Fibroblast of peridontal ligament (primary cell): ENCODE measurements around the gene RASSF5.

Experiments
- DNase-seq: peaks from one replicate; pipeline ENCODE4 v3.0.0-alpha.2; 2010; ENCODE audit errors: extremely low read depth

RASSF5 gene

DNA sequence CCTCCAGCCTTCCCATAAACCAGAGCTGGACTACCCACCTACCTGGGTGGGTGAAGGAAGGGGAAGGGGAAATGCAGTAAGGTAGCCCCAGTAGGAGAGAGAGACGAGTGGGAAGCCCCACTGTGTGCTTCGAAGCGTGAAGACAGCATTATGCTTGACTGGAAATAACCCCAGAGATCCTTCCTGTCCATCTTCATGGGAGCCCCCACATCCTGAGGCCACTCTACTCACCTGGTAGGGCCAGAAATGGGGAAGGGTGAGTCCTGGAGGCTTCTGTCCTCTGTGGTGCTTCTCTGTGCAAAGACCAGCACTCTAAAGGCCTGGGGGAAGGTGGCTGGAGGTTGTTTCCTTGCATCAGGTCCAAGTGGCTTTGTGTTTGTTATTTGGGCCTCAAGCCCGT is 10.0 kb upstream of the RASSF5 start:
- no peak for DNase-seq

DNA sequence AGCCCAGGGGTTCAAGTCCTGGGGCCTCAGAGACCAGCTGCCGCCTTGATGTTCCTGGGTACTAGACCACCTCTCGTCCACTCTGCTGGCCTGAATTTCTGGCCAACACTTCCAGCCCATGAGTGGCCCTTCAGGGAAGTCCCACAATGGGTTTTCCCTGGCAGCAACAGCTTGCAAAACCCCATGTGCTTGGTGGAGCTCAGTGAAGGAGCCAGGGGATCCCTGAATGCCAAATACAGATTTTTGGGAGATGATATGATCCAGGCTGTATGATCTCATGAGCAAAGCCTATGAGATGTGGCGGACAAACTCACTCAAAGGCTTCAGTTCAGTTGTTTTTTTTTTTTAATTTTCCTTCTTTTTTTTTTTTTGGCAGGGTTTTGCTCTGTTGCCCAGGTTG is 9.6 kb upstream of the RASSF5 start:
- DNase-seq: peak; percentile 55

DNA sequence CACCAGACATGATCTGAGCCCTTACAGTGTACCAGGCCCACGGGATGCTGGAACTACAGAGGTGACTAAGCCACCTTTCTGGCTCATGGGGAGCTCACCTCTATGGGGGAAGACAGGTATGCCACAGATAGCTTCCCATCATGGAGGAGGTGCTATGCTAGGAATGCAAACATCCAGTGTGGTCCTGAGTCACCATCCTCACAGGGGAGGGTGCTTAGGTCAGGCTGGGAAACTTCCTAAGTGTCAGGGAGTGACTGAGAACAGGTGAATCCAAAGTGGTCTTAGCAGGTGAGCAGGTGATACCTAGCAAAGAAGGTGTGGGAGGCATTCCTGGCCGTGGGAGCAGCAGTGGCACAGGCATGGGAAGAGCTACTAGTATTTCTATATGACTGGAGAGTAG is 8.6 kb upstream of the RASSF5 start:
- DNase-seq: no peak

DNA sequence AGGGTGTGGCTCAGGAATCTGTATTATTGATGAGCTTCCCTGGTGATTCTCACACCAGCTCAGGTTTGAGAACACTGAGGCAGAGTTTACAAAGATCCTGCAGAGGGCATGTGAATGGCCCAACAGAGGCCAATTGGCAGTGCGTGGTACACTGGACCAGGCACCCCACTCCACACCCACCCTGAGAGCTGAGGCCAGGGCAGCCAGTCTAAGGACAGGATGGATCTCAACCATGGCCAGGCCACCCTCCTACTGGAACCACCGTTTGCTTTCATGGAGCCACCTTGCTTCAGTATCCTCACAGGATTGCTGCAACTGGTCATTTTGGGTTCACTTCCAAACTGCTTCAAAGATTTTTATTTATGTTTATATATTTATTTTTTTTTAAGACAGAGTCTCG is 7.3 kb upstream of the RASSF5 start:
- no peak for DNase-seq

DNA sequence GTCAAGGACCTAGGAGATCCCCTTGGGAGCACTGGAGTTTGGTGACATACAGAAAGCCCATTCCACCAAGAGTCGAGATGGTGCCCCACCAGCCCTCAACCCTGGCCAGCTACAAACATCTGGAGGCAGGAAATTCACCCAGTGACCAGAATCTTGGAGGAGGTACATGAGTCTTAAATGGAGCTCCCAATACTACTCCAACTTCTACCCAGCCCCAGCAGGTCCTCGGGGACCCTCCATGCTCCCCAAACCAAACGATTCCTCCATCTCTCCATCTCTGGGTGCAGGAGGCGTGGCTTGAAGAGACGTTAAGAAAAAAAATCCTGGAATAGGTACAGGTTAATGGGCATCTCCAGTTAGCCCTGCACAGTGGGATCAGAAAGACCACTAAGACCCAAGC is 5.5 kb upstream of the RASSF5 start:
- DNase-seq: no peak

DNA sequence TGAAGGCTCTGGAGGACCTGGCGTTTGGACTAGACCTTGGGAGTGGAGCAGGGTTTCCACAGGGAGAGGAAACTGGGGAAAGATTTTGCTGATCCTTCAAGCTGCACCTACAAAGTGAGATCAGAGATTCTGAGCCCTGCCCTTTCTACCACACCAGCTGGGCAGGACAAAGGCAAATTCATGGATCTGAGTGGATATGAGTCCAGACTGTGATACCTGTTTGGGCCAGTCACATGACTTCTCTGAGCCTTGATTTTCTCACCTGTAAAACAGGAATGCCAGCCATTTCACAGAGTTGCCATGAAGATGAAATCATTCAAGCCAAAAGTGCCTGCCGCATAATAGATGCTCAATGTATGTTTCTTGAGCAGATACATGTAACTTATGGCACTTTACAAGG is 4.9 kb upstream of the RASSF5 start:
- DNase-seq: no peak

DNA sequence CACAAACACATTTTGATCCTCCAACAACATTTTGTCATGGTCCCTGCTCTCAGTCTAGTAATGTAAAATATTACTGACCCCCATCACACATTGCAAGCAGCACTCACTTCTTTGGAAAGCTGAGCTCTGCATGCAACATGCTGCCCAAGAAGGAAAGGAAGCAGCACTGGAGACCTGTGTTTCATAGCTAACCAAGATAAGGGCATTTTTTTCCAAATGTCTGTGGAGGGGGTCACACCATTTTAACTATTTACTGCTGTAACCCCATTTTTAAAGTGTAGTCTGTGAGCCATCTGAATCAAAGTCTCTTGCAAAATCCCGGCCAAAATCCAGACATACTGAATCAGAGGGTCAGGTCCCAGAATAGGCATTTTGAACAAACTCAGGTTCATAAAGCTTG is 4.5 kb upstream of the RASSF5 start:
- DNase-seq: no peak

DNA sequence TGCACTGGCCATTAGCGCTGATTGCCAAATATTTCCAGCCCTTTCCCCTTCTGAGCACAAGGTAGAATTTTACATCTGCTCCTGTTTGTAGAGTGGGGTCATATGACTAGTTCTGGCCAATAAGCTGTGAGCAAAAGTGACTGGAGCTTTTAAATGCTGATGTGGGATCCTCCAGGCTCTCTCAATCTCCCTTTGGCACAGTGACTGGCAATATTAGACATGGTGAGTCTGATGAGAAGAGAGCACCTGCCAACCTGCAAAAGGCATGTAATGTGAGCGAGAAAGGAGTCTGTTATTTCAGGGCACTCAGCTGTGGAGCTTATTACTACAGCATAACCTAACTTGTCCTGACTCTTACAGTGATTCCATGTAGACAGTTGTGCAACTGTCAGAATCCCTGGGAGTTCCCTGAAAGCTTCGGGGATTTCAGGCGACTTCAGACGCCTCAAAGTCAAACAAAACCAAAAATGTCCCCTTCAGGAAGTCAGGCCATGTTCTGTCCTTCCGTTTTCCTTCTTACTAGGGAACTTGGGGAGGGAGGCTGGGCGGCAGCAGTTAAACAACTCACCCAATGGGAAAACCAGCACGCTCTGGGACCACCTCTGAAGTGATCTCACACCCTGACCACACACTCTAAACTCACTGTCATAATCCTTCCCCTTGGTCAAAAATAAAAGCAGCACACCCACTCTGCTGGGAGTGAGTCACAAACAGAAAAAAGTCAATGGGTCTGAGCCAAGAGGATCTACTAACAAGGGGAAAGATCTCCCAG is 3.6 kb upstream of the RASSF5 start:
- DNase-seq: peak; percentile 98

DNA sequence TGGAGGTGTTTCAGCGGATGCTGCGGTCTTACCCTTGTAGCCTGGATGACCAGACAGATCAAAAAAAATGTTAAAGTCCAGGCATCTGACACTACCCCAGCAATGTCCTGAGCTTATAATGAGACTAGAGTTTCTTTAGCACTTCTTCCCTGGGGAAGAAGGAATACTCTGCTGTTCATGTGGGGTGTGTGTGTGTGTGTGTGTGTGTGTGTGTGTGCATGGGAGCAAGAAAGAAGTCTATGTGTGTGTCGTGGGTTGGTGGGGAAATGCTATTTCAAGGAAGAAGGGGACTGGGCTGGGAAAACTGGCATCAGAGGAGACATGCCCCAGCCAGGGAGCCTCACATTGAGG is 3.0 kb upstream of the RASSF5 start:
- DNase-seq: no peak

DNA sequence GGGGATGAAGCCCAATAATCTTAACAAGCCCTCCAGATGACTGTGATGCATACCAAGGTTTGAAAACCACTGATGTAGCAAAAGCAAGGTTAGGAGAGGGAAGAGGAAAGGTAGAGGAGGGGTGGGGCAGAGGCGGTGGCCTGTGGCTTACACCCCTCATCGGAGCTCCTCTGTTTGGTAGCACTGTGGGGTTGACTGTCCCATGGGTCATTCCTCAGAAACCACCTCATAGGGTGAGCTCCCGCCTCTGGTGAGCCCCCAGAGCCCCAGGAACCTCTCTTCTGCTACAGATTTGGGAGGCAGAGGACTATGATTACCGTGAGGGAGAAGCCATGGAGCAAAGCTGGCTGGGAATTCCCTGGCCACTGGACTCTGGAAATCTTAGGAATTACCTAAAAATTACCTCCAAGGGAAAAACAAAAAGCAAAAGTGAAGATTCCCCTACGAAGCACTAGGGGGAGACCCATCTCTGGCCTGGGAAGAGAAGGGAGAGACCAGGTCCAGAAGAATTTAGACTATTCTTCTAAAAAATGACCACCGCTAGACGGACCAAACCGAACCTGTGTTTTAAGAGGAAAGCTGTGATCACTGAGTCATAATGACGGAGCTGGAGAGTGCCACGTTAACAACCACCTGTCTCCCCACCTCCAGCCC is 1.5 kb upstream of the RASSF5 start:
- DNase-seq: peak; percentile 57

DNA sequence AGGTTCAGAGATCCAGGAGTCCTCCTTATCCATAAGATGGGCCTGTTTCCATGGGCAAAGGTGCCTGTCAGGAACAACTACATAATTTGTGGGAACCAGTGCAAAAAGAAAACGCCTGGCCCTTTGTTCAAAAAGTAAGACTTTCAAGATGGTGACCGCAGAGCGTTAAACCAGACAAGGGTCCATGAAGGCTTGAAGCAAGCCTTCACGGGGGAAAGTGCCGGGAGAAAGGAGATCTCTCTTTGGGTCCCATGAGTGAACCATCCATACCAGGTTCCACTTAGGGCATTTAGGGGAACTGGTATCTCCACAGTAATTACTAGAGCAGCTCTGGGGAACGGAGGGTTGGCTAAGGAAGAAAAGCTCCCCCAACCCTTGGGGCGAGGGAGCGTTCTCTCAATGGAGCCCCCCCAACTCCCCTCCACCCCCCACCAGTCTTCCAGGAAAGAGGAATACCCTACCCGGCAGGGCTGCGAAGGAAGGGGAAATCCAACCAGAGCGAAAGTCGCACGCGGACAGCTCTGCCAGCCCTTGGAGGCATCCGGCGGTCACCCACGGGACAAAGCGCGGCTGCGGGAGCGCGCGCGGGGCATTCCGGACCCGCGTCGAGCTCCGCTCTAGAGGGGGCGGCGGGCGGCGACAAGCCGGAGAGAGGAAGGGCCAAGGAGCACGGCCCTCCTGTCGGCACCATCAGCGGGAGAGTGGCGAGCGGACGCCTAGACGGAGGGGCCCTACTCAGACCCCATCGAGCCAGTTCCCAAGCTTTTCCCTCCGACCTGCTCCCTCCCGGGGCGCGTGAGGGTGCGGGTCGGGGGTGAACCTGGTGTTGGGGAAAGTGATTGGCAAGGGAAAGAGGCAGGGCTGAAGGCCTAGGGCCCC is 687 bp upstream of the RASSF5 start:
- no peak for DNase-seq

DNA sequence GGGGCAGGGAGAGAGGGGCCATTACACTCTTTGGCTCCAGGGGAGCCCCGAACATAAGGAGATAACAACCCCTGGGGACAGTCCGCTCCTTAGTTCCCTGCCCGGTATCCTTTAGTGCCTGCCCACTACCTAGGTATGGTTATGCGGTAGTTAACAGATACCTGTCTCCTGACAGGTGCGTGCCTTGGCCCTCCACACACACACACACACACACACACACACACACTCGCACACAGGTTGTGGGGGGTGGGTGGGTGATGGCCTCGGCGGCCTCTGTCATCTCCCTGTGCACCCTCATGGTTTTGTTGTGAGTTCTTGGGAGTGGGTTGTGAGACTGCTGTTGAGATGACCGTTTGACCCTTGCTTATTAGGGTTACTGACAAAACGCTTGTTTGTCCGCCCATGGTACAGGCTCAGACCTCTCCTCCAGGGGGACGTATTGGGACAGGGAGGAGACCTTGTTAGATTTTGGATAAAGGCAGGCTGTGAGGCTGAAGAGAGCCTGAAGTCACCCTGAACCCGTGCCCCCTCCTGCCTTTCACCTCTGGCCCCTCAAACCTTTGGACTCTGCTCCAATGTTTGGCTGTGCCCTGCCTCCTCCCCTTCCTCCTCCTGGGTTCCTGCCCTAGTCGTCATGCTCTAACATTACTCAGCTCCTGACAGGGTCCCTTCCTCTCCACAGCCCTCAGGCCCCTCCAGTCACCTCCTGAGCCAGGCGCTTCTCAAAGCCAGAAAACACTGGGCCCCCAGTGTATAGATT is 979 bp downstream of the RASSF5 start:
- no peak for DNase-seq

DNA sequence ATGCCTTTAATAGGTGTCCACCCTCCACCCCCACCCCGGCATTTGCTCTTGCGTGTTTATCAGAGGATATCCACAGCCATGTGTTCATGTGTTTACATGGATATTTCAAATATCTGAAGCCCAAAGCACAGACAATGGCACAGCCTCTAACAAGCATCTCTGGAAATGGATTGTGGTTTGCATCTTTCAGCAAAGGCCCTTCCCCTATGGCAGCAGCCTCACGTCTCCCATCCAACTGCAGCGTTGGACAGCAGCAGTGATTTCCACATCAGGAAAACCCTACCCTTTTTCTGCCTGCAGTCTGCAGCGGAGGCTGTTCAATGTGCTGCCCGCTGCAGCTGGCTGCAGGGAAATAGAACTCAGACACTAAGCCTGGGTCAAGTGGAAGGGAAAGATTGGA is 1.6 kb downstream of the RASSF5 start:
- peak; percentile 79 for DNase-seq

DNA sequence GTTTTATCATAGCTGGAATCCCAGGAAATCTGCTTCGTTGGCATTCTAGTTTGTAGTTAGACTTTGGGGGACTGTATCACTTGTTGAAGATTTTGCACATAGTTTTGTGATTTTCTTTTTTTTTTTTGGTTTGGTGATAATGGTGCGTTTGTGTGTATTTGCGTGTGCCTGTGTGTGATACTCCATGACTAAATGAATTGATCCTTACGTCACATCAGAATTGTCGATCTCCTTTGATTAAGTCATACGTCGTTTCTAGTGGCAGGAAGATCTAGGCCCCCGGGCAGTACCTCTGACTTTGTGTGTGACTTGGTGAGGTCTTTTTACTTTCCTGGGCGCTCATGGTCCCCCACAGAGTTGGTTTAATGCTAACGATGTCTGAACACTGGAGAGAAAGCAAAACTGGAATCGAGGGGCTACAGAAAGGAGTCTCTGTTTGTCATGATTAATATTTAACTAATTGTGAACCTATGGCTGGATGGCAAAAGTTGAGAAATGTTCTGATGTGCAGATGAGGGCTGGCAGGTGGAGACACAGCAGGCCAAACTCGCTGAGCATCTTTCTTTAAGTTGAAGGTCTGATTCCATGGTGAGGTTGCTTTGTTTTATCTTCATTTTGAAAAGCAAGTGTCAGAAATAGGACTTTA is 2.4 kb downstream of the RASSF5 start:
- DNase-seq: no peak

DNA sequence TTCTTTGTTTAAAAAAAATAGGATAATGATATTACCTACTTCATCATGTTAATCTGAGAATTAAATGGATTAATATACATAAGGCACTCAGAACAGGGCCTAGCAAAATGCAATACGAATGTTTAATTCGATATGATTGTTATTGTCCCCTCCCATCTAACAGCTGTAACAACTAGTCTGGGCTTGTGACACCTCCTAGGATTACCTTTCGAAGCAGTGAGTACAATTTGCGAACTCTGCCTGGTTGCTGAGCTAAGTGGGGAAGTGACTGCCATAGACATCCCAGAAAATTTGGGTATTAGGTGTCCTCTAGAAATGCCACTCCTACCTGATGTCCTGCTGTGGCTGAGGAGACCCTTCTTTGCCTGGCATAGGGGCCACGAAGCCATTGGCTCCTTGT is 3.0 kb downstream of the RASSF5 start:
- no peak for DNase-seq

DNA sequence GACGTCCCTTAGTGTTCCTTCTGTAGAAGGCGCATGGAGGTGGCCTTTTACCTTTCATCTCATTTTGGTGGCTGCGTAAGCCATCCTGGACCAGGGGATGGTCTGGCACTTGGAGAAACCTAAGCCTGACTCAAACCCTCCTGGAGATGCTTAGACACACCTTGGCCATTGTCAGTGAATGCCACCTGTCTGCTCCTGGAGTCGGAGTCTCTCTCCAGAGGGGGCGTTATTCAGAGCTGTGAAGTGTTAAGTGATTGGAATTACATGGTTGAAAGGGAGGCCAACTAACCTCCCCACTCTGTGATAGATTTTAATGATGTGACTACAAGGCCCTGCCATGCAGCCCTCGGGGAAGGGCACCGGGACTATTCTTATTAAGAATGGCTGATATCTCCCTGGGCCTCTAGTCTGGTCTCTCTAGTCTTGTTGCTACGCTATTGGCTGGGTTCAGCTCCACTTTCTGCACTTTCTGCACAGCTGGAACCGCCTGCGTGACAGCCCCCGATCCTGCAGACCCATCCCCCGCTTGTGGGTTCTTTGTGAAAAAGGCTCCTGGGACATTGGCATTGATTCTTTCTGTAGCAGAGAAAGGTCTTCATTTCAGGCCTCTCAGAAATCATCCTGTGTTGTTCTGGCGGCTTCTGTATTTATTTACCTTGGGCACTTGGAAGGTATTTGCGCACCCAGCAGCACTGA is 4.2 kb downstream of the RASSF5 start:
- DNase-seq: no peak

DNA sequence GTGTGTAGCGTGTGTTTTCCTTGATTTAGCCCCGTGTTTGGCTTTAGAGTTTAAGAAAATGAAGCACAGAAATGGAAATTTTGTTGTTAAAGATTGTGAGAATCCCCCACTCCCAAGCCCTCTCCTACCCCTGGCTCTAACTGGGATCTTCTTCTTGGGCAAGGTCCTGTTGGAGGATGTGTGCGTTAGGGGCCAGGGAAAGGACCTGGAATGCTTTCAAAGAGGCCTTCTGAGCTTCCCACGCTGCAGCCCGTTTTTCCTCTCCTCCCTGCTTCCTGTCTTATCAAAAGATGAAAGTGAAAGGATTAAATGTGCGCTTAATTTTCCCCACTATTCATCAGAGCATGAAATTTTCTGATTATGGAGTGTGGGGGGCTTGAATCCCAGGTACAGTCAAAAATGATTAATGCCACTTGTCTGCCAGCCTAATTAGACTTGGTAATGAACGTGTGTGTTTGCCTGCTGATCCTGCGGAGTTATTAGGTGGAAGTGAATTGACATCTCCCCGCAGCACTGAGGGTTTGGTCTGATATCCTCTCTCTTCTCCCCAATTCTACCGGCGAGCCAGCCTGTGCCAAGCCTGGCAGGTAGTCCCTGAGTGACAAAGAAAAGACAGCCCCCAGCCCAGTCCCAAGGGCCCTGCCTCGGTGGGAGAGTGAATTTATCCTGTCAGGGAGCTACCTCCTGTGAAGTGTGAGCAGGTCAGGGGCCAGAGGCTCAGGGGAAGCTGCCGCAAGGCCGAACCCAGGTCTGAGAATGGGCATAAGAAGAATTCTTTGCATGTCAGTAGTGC is 4.9 kb downstream of the RASSF5 start:
- no peak for DNase-seq

DNA sequence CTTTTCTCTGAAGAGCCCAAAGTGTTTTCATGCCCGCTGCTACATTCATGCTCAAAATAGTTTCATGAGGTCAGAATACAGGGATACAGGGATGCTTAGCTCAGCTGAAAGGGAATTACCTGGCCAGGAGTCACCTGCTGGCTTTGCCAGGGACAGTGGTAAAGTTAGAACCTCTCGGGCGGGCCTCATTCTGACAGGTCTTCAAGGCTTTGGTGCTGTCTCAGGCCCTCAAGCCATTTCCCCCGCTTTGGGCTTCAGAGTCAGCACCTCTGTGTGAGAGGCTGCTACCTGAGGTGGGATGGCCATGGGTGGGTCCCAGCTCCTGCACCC is 5.5 kb downstream of the RASSF5 start:
- DNase-seq: no peak

DNA sequence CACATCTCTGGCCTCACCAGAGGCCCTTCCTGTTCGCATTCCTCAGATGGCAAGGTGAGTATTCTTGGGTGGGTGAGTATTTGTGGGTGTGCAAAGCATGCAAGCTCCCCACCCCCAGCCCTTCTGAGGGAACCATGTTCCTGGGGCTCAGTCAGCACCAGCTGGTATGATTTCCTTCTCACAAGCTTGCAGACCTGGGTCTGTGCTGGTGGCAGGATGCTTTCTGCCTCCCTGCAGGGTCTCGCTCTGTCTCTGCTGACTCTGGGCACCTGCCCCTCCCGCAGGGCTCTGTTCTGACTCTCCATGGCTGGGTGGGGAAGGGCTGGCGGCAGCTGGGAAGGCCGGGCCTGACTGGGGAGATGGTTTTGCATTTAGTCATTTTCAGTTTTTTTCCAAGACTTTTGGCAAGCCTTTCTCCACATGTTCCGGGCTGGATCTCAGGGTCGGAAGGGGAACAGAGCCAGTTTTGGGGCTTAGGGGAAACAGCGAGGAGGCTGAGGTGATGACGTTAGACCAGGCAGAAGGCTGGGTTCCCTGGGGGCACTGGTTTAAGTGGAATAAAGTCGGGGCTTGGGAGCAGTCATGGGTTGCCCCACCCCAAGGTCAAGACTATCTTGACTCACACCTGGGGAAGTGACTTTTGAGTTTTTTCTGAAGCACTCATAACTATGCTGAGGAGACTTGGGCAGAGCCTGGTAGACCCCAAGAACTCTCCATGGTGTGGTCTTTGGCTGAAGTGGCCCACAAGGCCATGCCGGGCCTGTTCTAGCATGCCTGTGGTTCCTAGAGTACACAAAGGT is 6.2 kb downstream of the RASSF5 start:
- DNase-seq: peak; percentile 97
